Measurements from ENCODE around the gene GRID1. TPM values are rescaled to one million over a fixed set of nuclear protein-coding genes. Genes with fewer than 3 reads are reported as not detected.

GRID1 gene
- total and polyA plus RNA-seq, 11 donors = 0.69 to 3.4 (median 1.6) TPM

- Histone ChIP-seq H3K4me3 (no peak overlapping the region), H3K36me3 (no peaks in the 10 kb centered on the region), H3K27ac (no peak overlapping the region), H3K27me3 (no peaks in the 10 kb centered on the region), H3K9me3 (no peaks in the 10 kb centered on the region), H3K4me1 (peaks cover 0 to 17% (median 0%) of the 10 kb centered on the region in 12 donors)
- intact Hi-C loops (cut with DNase I) = no loop called here
- WGBS, 4 donors = 74 to 80% (median 76%) methylated on average over 7 to 11 of the region's 11 CpGs
- no peak for TF ChIP-seq CTCF (IDR thresholded peaks at IDR 0.05)
- TF ChIP-seq POLR2A (IDR thresholded peaks at IDR 0.05) = no peak
- ATAC-seq = no peak
- DNase-seq = peak in 1 of 5 donors; percentile 35
Measured at GRCh38 chr10:86346799-86347665, 19.6 kb downstream of the GRID1 start.

- Histone ChIP-seq H3K27me3 (no peaks in the 10 kb centered on the region), H3K36me3 (no peaks in the 10 kb centered on the region), H3K27ac (peak overlapping the region in 1 of 12 donors; percentile 24), H3K4me3 (no peak overlapping the region), H3K4me1 (peaks cover 0 to 14% (median 0%) of the 10 kb centered on the region in 12 donors), H3K9me3 (no peaks in the 10 kb centered on the region)
- intact Hi-C loops (cut with DNase I) = no loop called here
- WGBS, 4 donors = 37 to 47% (median 39%) methylated on average over 12 to 13 of the region's 13 CpGs
- ATAC-seq = peak in 1 of 4 donors; percentile 40
- TF ChIP-seq CTCF (IDR thresholded peaks at IDR 0.05) (no peak), POLR2A (IDR thresholded peaks at IDR 0.05) (no peak)
- peak in 1 of 5 donors; percentile 23 for DNase-seq
Measured at GRCh38 chr10:86345859-86346798, 20.5 kb downstream of the GRID1 start.

- H3K27ac ChIP-seq = no peak overlapping the region
- intact Hi-C loops (cut with DNase I) = no loop called here
- TF ChIP-seq CTCF (IDR thresholded peaks at IDR 0.05) = no peak
- TF ChIP-seq POLR2A (IDR thresholded peaks at IDR 0.05) = no peak
- no peaks in the 10 kb centered on the region for H3K9me3 ChIP-seq
- H3K4me3 ChIP-seq = no peak overlapping the region
- H3K4me1 ChIP-seq = peaks cover 0 to 8% (median 0%) of the 10 kb centered on the region in 12 donors
- ATAC-seq = no peak
- no peaks in the 10 kb centered on the region for H3K27me3 ChIP-seq
- WGBS, 4 donors = 92 to 95% (median 94%) methylated on average over 3 to 4 of the region's 4 CpGs
- H3K36me3 ChIP-seq = no peaks in the 10 kb centered on the region
- DNase-seq = peak in 1 of 5 donors; percentile 33
Measured at GRCh38 chr10:86345296-86345858, 21.2 kb downstream of the GRID1 start.
